GM18858 (cell line): Measurements from ENCODE around the gene CPSF4.
A peak's percentile ranks its signal among the peaks of the same experiment; 100 is the strongest.
"Not testable (repeated sequence)": the region's sequence is repeated elsewhere in the genome, so short reads cannot be mapped to it uniquely, and the experiment has no call there.

Experiments
- ATAC-seq: cut with Tn5 transposase; IDR thresholded peaks from one replicate; pipeline ENCODE4 v1.9.1; 2021; ENCODE audit not compliant: unreplicated experiment

The CPSF4 gene

GRCh38 chr7:99485094-99485493, 46.4 kb downstream of the CPSF4 start:
- no peak for ATAC-seq

GRCh38 chr7:99489235-99489634, 50.5 kb downstream of the CPSF4 start:
- no peak for ATAC-seq

GRCh38 chr7:99490878-99491277, 52.1 kb downstream of the CPSF4 start:
- ATAC-seq: no peak

GRCh38 chr7:99493823-99494222, 55.1 kb downstream of the CPSF4 start:
- no peak for ATAC-seq

- no peak for ATAC-seq
Observed at GRCh38 chr7:99497766-99498545, 59.2 kb downstream of the CPSF4 start.

- no peak for ATAC-seq
Observed at GRCh38 chr7:99498546-99498944, 59.8 kb downstream of the CPSF4 start.

GRCh38 chr7:99499371-99499720, 60.6 kb downstream of the CPSF4 start:
- no peak for ATAC-seq

- peak; percentile 33 for ATAC-seq
Observed at GRCh38 chr7:99499721-99500636, 61.2 kb downstream of the CPSF4 start, which contains the start of gene ZNF394. ZNF394 (minus strand) TSS chr7:99500281; CDS start chr7:99500093, 188 bp downstream.

- ATAC-seq: no peak
Observed at GRCh38 chr7:99500637-99501009, 61.9 kb downstream of the CPSF4 start.

GRCh38 chr7:99501236-99501635, 62.5 kb downstream of the CPSF4 start:
- ATAC-seq: not testable (repeated sequence)

- no peak for ATAC-seq
Observed at GRCh38 chr7:99504281-99504602, 65.5 kb downstream of the CPSF4 start.

- peak; percentile 61 for ATAC-seq
Observed at GRCh38 chr7:99504603-99505323, 66.0 kb downstream of the CPSF4 start, which contains the start of gene ZKSCAN5. ZKSCAN5 (plus strand) TSS chr7:99504662; CDS start chr7:99506045, 1,383 bp downstream.

- no peak for ATAC-seq
Observed at GRCh38 chr7:99505324-99505662, 66.5 kb downstream of the CPSF4 start.
